HG03045 (cell line): ENCODE measurements around the gene PSG6.
"Not testable (repeated sequence)": the region's sequence is repeated elsewhere in the genome, so short reads cannot be mapped to it uniquely, and the experiment has no call there.

Source experiments
- ATAC-seq: cut with Tn5 transposase; IDR thresholded peaks from one replicate; pipeline ENCODE4 v1.9.1; 2021; ENCODE audit warnings: mild to moderate bottlenecking, moderate library complexity; ENCODE audit not compliant: unreplicated experiment

PSG6 gene

DNA sequence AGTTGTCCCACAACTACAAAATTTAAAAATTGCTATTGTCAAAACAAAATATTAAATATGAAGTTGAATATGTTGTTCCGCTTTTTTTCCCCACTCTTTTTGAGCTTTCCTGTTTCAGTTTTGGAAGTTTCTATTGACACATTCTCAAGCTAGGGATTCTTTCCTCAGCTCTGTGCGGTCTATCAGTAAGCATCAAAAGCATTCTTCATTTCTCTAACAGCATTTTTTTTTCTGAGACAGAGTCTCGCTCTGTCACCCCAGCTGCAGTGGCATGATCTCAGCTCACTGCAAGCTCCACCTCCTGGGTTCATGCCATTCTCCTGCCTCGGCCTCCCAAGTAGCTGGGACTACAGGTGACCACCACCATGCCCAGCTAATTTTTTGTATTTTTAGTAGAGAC, 4.8 kb downstream of the PSG6 start:
- ATAC-seq, result not testable (repeated sequence)

DNA sequence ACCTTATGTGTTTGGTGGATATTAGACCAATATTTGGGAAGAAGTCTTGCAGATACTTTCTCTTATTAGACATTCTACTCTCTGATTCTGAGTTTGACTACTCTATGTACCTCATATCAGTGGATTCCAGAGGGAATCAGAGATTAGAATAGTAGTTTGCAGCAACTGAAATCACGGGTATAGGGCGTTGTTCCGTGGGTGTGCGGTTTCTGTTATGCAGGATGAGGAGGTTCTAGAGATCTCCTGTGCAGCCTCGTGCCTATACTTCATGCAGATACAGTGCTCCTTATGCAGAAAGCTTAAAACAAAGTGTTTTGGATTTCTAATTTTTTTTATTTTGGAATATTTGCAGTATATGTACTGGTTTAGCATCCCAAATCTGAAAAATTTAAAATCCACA, 6.0 kb downstream of the PSG6 start:
- not testable (repeated sequence) for ATAC-seq

DNA sequence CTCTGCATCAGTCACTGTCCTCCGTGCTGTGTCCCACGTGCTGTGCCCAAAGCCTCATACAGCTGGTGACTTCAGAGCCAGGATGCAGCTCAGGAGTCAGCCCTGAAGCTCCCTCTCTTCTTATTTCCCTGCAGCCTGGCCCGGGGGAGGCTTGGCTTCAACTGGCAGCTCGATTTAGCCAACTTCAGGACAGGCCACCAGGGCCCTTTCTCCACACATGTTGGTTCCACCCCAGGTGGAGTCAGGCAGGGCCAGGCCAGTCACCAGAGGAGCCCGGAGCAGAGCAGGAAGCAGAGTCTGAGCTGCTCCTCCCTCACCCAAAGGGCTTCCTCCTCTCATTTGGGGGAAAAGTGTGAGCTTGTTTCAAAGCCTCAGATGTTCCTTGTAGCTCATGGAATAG, 11.5 kb downstream of the PSG6 start:
- ATAC-seq, result not testable (repeated sequence)

DNA sequence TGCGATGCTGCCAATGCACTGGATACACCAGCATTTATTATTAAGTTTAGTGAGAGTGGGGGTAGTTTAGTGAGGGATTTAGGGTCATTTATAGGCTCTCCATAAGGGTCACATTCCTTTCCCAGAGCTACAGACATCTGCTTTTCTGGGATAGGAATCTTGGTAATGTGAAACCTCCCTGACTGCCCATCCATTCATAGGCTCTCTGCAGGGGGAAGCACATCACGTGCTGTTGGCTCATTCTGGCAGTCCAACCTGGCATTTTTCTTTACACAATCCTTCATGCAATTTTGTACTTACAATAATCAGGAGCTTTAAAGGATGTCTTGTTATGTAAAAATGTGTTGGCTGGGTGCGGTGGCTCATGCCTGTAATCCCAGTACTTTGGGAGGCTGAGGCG, 17.1 kb downstream of the PSG6 start:
- not testable (repeated sequence) for ATAC-seq

DNA sequence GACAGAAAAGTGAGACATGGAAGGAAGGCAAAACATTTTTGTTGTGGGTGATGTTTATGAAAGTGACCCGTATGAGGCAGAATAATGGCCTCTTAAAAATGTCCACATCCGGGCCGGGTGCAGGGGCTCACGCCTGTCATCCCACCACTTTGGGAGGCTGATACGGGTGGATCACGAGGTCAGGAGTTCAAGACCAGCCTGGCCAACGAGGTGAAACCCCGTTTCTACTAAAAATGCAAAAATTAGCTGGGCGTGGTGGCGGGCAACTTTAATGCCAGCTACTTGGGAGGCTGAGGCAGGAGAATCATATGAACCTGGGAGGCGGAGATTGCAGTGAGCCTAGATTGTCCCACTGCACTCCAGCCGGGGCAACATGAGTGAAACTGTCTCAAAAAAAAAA, 18.0 kb downstream of the PSG6 start:
- ATAC-seq, result not testable (repeated sequence)

DNA sequence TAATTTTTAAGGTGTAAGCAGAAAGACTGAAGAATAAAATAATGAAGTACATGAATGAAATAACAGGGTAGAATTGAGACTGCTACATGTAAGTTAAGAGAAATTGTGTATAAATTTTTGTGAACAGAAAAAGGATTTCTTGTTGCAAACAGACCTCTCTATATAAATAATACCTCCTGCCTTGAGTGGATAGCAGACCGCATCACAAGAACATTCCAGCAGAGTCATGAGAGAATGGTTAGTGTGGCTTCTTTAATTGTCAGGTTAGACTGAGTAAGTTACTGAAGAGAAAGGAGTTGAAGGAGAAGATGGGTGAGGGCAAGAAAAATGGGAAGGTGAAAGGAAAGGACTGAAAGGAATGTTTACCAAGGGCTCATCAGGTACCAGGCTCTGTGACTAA, 18.6 kb downstream of the PSG6 start:
- ATAC-seq, result not testable (repeated sequence)

DNA sequence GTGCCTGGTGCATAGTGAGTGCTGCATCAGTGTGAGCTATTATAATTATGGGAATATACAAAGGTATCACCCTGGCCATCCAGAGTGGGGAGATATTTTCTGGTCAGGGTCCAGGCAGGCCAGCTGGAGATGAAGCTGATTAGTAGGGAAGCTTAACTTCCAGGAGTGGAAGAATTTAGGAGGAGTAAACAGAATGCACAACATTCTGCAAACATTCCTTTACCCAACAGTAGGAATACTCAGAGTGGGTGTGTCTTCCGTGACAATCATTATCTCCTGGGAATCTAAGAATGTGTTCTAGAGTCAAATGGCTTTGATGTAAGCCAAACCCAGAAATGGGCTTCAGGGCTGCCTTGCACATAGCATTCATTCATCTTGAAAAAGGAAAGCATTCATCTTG, 19.0 kb downstream of the PSG6 start:
- ATAC-seq, result not testable (repeated sequence)

DNA sequence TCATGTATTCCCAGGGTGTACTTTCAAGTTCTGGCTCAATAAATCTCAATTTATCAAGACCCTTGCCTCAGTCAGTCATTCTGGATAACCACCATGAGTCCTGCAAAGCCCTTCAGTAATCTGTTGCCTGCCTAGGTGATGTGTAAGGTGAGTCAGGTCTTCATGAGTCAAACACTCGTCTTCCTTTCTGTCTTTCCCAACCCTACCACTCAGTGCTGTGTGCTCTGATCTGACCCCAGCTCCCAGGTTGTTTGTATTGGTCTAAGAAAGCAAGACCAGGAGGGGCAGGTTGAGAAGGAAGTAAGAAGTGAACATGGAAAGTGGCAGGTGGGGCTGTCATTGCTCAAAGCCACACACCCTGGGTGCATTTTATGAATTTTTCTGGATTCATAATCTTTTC, 20.0 kb downstream of the PSG6 start:
- ATAC-seq, result not testable (repeated sequence)

DNA sequence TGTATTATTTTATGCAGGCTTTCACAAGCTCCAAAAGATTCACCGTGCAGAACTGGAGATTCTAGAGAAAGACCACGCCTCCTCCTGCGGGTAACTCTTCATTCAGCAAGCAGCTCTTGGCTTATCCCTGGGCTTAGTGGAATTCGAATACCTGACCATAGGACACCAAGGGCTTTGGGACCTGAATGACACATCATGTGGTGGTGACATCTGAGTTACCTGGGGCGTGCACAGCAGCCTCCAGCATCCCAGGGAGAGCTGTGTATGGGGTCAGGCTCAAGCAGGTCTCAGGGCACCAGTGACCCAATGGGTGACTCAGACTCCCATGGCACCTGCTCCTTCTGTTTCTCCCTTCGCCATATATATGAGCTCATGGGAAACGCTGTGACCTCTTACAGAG, 27.2 kb downstream of the PSG6 start:
- ATAC-seq, result not testable (repeated sequence)

DNA sequence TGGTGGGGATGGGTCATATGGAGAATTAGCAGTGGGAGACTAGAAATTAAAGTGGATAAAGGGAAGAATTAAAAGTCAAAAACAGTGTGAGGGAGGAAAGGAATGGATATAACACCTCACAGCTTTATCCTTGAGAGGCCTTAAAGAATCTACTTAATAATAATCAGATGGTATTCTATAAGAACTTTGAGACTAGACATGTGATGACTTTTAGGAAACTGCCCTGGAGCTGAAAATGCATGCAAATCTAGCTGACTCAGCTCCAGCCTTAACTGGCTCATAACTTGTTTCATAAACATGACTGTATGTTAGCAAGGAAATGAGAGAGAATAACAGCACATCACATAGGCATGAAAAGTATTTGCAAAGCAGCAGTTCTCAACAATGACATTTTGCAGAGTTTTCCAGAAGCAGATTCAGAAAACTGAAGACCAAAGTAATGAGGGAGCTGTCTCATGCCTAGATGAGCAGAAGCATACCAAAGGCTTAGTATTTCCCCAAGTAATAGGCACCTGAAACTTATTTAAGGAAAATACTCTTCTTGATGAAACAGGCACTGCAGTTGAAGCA, 29.7 kb downstream of the PSG6 start:
- ATAC-seq, result not testable (repeated sequence)

DNA sequence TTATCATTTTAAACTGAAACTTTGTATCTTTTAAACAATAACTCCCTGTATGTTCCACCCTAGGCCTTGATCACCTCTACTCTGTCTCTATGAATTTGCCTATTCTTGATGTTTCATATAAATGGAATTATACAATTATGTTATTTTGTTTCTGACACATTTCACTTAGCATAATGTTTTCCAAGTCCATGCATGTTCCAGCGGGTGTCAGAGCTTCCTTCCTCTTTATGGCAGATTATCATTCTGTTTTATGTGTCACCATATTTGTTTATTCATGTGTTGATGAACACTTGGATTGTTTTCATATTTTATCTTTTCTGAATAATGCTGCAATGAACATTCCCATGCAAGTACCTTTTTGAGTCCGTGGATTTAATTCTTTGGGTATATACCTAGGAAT, 35.0 kb downstream of the PSG6 start:
- ATAC-seq, result not testable (repeated sequence)

DNA sequence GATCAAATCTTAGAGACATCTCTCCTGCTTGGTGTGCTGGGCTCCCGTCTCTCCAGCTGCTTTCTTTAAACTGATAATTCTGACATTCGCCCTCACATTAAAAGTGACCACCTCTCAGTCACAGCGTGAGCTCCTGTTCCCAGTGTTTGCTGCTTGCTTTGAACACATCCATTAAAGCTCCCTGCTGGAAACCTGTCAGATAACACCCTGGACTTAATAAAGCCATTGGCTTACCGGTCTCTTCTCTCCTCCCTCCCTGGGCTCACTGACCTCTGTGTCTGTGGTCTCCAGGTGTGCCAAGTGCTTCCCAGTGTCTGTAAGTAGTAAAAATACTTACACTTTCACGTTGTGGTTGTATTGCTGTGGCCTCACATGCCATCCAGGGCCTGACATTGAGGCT, 35.7 kb downstream of the PSG6 start:
- not testable (repeated sequence) for ATAC-seq

DNA sequence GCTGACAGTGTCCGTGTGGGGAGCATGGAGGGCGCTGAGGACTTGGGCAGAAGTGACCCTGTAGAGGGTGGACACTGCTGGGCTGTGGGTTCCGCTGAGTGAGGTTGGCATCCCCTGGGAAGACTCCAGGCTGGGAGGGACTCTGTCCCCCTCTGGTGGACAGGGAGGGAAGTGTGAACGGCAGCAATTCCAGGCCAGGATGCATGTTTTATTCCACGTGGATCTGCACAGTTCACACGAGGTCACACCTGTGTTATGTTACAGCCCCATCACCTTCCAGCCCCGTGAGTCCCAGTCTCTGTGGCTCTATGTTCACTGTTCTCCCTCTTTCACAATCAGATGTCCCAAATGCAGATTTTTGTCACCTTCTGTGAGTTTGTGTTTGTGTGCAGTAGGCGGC, 36.4 kb downstream of the PSG6 start:
- ATAC-seq, result not testable (repeated sequence)

DNA sequence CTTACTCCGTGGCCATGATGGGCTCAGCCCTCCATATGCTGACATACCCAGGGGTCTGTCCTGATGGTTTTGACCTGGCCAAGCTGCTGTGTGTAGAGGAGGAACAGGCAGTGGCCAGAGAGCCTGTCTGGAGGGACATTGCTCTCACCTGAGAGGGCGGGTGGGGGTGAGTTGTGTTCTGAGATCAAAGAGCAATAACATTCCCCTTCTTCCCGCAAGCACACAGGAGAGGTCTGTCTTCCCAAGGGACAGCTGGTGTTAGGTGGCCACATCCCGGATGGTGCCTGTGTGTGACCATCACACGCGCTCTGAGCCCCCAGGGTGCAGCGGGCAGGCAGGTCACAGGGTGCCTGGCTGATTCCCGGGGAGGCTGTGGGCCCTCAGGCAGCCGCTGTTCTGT, 37.1 kb downstream of the PSG6 start:
- not testable (repeated sequence) for ATAC-seq

DNA sequence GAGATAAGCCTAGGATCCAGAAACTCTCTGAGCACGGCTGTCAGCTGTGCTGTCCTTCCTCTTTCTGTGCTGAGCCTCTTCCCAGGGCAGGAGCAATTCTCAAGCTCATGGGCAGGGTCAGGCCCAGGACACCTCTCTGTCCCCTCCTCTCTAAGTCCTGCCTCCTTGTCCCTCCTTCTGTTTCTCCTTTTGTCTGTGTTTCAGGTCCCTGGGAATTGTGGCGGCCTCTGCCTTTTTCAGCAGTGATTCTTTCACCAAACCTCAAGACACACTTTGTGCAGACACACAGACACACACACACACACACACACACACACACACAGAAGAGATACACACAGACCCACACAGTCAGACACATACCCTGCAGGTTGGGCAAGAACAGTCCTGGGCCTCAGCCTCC, 38.1 kb downstream of the PSG6 start, which contains the start of gene PSG1:
Gene PSG1, minus strand, starts transcription at position 101 of the 400 bp plus-strand sequence. CDS start 132 bp downstream, outside the sequence.
- ATAC-seq, result no peak

DNA sequence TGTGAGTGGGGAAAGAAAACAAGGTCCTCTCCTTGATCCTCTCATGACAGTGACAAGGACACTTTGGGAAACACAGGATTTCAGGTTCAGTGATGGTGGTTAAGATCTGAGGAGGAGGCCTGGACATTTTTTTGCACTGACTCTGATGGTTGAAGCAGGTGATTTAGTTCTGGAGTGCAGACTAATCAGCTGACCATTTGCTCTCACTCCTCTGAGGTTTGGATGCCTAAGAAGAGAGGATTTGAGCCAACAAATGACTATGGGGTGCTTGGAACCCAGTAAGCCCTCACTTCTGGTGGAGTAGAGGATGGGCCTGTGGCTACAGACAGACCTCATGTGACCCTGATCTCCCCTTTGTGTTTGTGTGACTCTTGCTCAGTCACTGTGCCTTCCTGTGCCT, 41.1 kb downstream of the PSG6 start:
- ATAC-seq, result not testable (repeated sequence)

DNA sequence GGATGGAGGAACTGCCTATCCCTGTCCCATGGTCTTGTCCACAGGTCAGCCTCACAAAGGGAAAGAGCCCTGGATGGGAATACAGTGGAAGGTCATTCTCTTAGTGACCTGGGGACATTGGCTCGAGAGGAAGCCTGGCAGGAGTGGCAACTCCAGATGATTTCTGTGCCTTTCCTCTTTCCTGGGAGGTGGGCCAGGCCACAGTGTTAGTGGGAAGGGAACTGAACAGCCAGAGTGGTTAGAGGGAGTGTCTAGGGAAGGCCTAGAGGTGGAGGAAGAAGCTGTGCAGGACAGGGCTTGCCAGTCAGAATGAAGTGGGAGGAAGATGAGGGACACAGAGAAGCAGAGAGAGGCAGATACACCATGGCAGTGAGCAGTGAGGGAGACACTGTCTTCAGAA, 41.8 kb downstream of the PSG6 start:
- not testable (repeated sequence) for ATAC-seq

DNA sequence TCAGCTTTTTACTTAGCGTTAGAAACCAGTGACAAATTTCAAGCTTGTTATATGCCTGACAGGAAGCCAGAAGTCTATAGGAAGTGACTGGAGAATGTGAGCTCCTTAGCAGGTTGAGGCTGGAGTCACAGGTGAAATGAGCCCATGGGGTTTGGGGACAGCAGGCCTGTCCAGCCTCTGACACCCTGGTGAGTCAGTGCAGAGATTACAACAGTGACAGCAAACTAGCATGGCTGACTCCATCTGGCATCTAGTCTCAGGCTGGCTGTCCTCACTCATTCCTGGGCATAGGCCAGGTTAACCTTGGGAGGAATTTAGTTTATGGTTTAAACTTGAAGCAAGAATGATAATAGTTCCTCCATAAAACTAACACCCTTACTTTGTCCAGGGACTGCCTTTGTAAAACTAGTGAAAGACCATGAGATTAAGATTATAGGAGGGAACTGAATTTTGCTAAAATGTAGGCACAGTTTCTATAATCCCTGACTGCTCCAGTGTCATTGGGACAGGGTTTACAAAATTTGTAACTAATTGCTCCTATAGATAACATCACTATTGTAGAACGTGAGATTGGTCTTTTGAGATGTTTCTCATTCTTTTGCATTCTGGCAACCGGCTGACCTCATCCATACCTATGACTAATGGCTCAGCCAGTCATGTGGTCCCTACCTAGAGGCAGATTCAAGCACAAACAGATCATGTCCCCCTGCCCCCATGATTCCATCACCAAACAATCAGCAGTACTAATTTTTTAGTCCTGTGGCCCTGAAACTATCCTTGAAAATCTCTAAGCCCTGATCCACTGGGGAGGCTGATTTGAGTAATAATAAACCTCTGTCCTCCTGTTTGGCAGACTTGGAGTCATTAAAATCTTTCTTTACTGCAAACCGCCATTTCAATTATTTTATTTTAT, 42.5 kb downstream of the PSG6 start:
- ATAC-seq, result not testable (repeated sequence)

DNA sequence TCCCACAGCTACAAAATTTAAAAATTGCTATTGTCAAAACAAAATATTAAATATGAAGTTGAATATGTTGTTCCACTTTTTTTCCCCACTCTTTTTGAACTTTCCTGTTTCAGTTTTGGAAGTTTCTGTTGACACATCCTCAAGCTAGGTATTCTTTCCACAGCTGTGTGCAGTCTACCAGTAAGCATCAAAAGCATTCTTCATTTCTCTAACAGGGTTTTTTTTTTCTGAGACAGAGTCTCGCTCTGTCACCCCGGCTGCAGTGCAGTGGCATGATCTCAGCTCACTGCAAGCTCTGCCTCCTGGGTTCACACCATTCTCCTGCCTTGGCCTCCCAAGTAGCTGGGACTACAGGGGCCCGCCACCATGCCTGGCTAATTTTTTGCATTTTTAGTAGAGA, 43.6 kb downstream of the PSG6 start:
- ATAC-seq, result not testable (repeated sequence)

DNA sequence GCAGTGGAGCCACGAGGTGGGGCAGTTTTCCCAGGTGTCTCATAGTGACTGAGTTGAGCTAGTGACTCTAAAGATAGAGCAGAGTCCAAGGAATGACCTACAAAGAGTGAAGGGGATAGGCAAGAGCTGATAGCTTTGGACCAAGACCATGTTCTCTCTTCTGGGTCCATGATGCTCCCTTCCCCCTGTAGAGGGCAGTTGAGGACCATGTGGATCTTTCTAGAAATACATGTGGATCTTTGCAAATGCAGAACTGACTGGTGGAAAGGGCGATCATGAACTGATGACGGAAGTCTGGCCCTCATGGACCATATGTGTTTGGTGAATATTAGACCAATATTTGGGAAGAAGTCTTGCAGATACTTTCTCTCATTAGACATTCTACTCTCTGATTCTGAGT, 45.1 kb downstream of the PSG6 start:
- no peak for ATAC-seq

DNA sequence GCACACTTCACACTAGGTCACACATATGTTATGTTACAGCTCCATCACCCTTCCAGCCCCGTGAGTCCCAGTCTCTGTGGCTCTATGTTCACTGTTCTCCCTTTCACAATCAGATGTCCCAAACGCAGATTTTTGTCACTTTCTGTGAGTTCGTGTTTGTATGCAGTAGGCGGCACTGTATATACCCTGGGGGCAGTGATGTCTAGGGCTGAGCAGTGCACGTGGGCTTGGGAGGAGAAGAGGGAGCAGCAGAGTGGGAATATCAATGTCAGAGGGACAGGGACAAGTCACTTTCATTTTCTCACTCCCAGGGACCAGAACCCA, 60.2 kb downstream of the PSG6 start:
- ATAC-seq, result no peak

DNA sequence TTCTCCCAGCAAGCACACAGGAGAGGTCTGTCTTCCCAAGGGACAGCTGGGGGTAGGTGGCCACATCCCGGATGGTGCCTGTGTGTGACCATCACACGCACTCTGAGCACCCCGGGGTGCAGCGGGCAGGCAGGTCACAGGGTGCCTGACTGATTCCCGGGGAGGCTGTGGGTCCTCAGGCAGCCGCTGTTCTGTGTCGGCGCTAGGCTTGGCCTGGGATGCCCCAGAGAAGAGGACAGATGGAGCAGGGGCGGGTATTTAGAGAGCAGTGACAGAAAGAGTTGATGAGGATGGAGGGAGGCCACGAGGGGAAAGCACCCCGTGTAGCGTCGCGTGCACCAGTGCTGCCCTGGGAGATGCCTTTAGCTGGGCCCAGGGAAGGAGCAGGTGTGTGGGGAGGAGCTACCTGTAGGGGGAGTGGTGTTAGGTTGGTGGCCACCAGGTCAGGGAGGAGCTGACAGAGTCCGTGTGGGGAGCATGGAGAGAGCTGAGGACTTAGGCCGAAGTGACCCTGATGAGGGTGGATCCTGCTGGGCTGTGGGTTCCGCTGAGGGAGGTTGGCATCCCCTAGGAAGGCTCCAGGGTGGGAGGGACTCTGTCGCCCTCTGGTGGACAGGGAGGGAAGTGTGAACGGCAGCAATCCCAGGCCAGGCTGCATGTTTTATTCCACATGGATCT, 60.7 kb downstream of the PSG6 start:
- ATAC-seq, result not testable (repeated sequence)
